LoVo (cell line): ENCODE data around the gene BMPR2.

ENCODE experiments used
- DNase-seq: peaks from one replicate; pipeline ENCODE4 v3.0.0-alpha.2; 2016; ENCODE audit warnings: low spot score

BMPR2 gene

GRCh38 chr2:202604699-202605098 is 228.6 kb downstream of the BMPR2 start:
- no peak for DNase-seq

GRCh38 chr2:202605174-202605573 is 229.0 kb downstream of the BMPR2 start:
- DNase-seq, result no peak

DNA sequence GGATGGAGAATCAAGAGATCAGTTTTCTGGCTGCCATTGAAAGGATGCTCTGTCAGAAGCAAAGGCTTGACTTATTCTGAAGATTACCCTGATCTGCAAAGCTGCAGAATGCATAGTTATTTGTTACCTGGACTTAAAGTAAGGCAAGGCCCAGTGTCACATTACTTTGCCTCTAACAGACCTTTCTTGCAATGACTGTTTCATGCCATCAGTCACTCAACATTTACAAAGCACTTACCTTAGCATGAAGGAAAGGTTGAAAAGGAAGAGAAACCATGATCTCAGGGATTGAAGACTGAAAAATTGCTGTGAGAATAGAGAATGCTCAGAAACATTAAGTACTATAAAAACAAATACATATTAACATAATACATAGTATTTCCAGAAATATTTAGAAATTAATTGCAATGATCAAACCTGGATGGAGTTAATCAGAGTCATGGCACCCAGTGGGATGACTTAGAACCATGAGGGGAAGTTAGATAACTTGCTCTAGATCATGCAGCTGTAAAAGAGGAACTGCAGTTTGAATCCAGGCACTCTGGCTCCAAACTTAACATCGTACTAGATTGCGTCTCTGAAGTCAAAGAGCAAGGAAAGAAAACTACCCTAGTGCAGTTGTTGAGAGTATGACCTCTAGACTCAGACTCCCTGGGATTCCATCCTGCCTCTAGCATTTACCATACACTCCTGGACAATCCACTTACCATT is 232.2 kb downstream of the BMPR2 start:
- no peak for DNase-seq

DNA sequence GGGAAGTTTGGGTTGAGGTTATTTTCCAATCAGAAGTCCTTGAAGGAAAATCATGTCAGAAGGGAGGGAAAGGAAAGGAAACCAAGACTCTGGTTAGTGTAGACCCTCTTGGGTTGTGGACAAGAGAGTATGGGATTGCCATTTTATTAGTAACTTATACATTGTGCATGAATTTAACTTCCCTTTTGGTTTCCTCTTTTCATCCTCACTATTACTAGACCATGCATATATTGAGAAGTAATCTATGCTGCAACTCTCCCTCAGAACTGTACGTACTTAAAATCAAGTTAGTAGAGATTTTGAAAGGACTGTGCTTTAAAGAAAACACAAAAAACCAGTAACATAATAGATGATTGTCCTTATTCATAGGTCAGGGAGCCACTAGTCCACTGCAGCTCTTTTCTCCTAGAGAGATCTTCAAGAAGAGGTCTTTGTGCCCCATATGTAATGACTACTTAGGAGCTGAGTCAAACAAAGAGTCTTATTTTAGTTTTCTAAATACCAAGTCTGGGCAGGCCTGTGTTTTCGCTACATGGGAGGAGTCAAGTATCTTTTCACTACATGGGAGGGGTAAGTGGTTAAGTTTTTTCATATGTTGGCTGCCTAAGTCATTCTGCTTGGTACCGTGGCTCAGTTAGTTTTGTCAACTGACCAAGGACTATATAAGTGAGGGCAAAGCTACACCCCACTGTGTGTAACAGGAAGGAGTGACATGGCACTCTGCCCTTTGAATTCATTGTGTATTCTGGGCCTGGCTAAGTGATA is 233.4 kb downstream of the BMPR2 start:
- no peak for DNase-seq

DNA sequence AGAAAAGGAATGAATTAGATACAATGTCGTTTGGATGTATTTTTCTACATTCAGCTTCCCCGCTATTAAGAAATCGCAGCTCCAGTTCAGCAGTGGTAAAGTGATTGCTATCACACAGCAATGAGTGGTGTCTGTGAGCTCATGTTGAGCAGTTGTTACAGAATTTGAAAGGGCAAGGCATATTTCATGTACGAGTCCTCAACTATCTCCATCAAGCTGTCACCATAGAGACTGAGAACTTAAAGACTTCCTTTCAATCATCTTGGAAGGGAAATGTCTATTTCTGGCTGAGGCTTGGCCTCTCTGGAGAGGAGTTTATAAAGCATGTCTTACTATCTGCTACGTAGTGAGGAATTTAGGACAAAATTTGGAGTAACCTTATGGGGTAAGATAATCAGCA is 234.3 kb downstream of the BMPR2 start:
- DNase-seq, result no peak

- no peak for DNase-seq
These were observed 236.0 kb downstream of the BMPR2 start for GRCh38 chr2:202612145-202612544.

DNA sequence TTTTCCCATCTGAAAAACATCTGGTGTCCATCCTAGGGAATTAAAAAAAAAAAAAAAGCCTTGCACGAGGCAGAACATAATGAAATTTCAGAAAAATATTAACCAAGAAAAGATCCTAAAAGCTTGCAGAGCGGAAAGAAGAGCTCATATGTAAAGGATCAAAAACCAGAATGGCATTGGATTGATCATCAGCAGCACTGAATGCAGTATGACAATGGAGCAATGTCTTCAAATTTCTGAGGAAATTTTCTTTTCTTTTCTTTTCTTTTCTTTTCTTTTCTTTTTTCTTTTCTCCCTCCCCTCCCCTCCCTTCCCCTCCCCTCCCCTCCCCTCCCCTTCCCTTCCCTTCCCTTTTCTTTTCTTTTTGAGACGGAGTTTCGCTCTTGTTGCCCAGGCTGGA is 237.4 kb downstream of the BMPR2 start:
- DNase-seq, result no peak
